CD14-positive monocyte (primary cell): ENCODE measurements around the gene SUGCT. TPM values are rescaled to one million over a fixed set of nuclear protein-coding genes. Genes with fewer than 3 reads are reported as not detected.

Experiments
- DNase-seq, 3 donors: peaks; one replicate each; pipeline ENCODE4 v3.0.0-alpha.2; 2011 to 2022
- H2AFZ ChIP-seq: 2 replicates; pipeline ENCODE4 v1.6.0; 2012; ENCODE audit warnings: mild to moderate bottlenecking, low read depth, low read length, inconsistent platforms; ENCODE audit not compliant: insufficient read depth, poor library complexity, severe bottlenecking
- H3K27ac ChIP-seq, 2 donors: 1 replicate in 1 of 2; 2 replicates in 1 of 2; pipeline ENCODE4 v1.5.1; 2012 to 2013; ENCODE audit warnings: low read length in 2 of 2, control low read depth in 1 of 2, inconsistent platforms in 1 of 2, low read depth in 1 of 2, mild to moderate bottlenecking in 1 of 2
- H3K27me3 ChIP-seq, 2 donors: one replicate each; pipeline versions ENCODE4 v1.6.0 to v1.6.1; 2011 to 2013; ENCODE audit warnings: low read length in 2 of 2; ENCODE audit not compliant: control insufficient read depth in 2 of 2, insufficient read depth in 2 of 2
- H3K36me3 ChIP-seq, 2 donors: replicated peaks in 1 of 2; 1 replicate in 1 of 2; 2 replicates in 1 of 2; pipeline versions ENCODE4 v1.5.1 to v1.6.1; 2012 to 2013; ENCODE audit warnings: low read length in 2 of 2, control low read depth in 1 of 2, inconsistent platforms in 1 of 2, mild to moderate bottlenecking in 1 of 2; ENCODE audit not compliant: insufficient read depth in 2 of 2, control insufficient read depth in 1 of 2
- H3K4me1 ChIP-seq, 2 donors: 1 replicate in 1 of 2; 2 replicates in 1 of 2; pipeline versions ENCODE4 v1.5.1 to v1.6.1; 2012 to 2013; ENCODE audit warnings: low read length in 2 of 2, control low read depth in 1 of 2, inconsistent platforms in 1 of 2, mild to moderate bottlenecking in 1 of 2, moderate library complexity in 1 of 2; ENCODE audit not compliant: insufficient read depth in 2 of 2, control insufficient read depth in 1 of 2
- H3K4me2 ChIP-seq: replicated peaks from 2 replicates; pipeline ENCODE3; 2012; ENCODE audit warnings: low read length, moderate library complexity, mild to moderate bottlenecking; ENCODE audit not compliant: poor library complexity, severe bottlenecking; ENCODE audit errors: extremely low read depth
- H3K4me3 ChIP-seq, 3 experiments: fragments of 200-600 bp in 1 of 3; sonication (generic) in 1 of 3; replicated peaks in 1 of 3; 1 replicate in 2 of 3; 2 replicates in 1 of 3; pipeline ENCODE4 v1.5.1; 2011 to 2013; ENCODE audit warnings: low read length in 3 of 3, mild to moderate bottlenecking in 3 of 3, control low read depth in 2 of 3, low read depth in 2 of 3, inconsistent platforms in 1 of 3, moderate library complexity in 1 of 3
- H3K79me2 ChIP-seq: 2 replicates; pipeline ENCODE4 v1.6.0; 2012; ENCODE audit warnings: mild to moderate bottlenecking, control low read depth, inconsistent platforms, low read length, moderate library complexity; ENCODE audit not compliant: insufficient read depth
- H3K9ac ChIP-seq: 2 replicates; pipeline ENCODE4 v1.6.0; 2017; ENCODE audit warnings: low read length, mild to moderate bottlenecking; ENCODE audit not compliant: insufficient read depth, poor library complexity, severe bottlenecking
- H3K9me3 ChIP-seq, 2 donors: replicated peaks in 1 of 2; 1 replicate in 1 of 2; 2 replicates in 1 of 2; pipeline versions ENCODE4 v1.5.1 to v1.6.1; 2012 to 2013; ENCODE audit warnings: low read length in 2 of 2, control low read depth in 1 of 2; ENCODE audit not compliant: control insufficient read depth in 1 of 2, insufficient read depth in 1 of 2
- H4K20me1 ChIP-seq: 2 replicates; pipeline ENCODE4 v1.6.0; 2012; ENCODE audit warnings: mild to moderate bottlenecking, low read length, control low read depth, moderate library complexity; ENCODE audit not compliant: insufficient read depth
- H3K27ac Mint-ChIP-seq, 7 donors: one replicate each; pipeline ENCODE4 v1.8.0; 2020; ENCODE audit warnings: mild to moderate bottlenecking in 7 of 7, mixed read lengths in 7 of 7, moderate library complexity in 6 of 7, inconsistent platforms in 2 of 7
- H3K27me3 Mint-ChIP-seq, 3 donors: one replicate each; pipeline ENCODE4 v1.8.0; 2021 to 2022; ENCODE audit warnings: low read depth in 3 of 3, mild to moderate bottlenecking in 3 of 3, mixed read lengths in 3 of 3, moderate library complexity in 3 of 3, inconsistent platforms in 1 of 3
- H3K36me3 Mint-ChIP-seq, 2 donors: one replicate each; pipeline ENCODE4 v1.8.0; 2020; ENCODE audit warnings: mixed read lengths in 2 of 2, inconsistent platforms in 1 of 2, mild to moderate bottlenecking in 1 of 2
- H3K4me1 Mint-ChIP-seq: one replicate; pipeline ENCODE4 v1.8.0; 2020; ENCODE audit warnings: mild to moderate bottlenecking, mixed read lengths
- H3K4me3 Mint-ChIP-seq, 2 donors: one replicate each; pipeline ENCODE4 v1.8.0; 2020; ENCODE audit warnings: mild to moderate bottlenecking in 2 of 2, mixed read lengths in 2 of 2, moderate library complexity in 1 of 2
- H3K9me3 Mint-ChIP-seq, 7 donors: one replicate each; pipeline ENCODE4 v1.8.0; 2020 to 2022; ENCODE audit warnings: mixed read lengths in 7 of 7, mild to moderate bottlenecking in 6 of 7, moderate library complexity in 6 of 7, inconsistent platforms in 2 of 7
- WGBS: methylation state at CpG from one replicate; pipeline ENCODE4 v1.1.5; 2013; ENCODE audit warnings: missing lambda C conversion rate; ENCODE audit not compliant: insufficient coverage; 5-methylcytosine and 5-hydroxymethylcytosine counted together
- intact Hi-C, 2 donors: fragments of 100-400 bp; cut with micrococcal nuclease; formaldehyde crosslinking; loops; one replicate each; pipeline versions ENCODE4 v1.15.0 to v1.15.1; 2023
- polyA plus RNA-seq, 3 donors: library from polyadenylated mRNA; depleted of rRNA in 1 of 3; unstranded in 2 of 3; stranded (reverse) in 1 of 3; fragments of 300-500 nt in 2 of 3; fragments of >200 nt in 1 of 3; fragmentation: Illumina TruSeq in 2 of 3; gene quantifications; 1 replicate in 2 of 3; 2 replicates in 1 of 3; pipeline ENCODE4 v1.2.3, GENCODE V29; 2012 to 2021
- TF ChIP-seq, protein P1 (sequence below): fragments of 200-600 bp; IDR thresholded peaks from one replicate; pipeline ENCODE4 v1.8.0; 2022; ENCODE audit warnings: antibody characterized with exemption, mild to moderate bottlenecking

Gene SUGCT
- polyA plus RNA-seq, 3 donors = not detected

DNA sequence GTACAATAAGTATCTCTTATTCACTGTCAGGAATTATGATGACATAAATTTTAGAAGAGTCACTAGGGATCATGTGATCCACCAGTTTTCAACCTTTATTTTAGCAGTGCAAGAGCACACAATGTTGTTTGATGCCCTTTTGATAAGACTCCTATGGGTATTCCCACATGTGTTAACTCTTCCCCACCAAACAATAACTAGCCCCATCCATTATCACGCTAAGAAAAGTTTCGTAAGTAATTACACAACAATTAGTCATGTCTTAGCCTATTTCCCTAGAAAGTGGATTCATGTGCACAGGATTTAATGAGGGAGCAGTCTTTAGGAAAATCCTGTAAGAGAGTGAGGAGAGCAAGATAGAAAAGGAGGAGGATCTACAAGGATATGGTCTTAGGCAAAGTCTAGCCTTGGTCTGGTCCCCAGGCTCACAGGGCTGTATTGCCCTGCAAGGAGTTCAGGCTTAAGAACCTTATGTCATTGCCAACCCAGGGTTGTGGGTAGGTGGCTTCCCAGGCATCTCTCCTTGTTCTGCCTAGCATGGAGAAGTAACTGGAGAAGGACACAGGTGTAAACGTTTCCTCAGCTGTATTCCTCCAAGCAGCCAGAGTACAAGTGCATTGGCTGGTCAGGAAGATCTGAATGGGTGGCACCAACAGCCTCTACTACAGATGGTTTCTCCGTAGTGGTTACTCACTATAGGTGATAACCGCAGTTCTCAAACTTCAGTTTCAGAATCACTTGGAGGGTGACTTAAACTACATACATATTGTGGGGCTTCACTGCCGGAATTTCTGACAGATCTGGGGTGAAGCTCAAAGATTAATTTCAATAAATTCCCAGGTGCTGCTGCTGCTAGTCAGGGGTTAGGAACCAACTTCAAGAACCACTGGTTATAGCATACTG is 574.5 kb downstream of the SUGCT start:
- WGBS = 83% methylated on average over 1 of the region's 6 CpGs

DNA sequence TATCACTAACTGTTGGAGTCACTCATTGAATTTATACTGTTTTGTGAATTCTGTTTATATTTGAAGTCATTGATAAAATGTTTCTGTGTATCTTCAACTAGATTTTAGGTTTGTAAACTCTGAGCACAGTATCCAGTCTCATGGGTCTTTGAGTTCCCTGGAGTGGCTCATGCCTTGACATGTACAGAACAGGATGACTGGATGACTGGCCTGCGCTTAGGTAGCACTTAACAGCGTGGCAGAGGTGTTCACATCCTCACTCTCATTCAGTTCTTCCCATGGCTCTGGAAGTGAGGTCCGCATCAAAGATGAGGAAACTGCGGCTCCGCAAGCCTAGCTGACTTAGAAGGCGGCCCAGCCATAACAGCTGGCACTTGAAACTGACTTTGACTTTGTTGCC is 576.9 kb downstream of the SUGCT start:
- intact Hi-C loops = no loop called here
- Mint-ChIP-seq H3K27ac (no peak overlapping the region), H3K27me3 (peaks cover 2 to 4% (median 2%) of the 10 kb centered on the region in 3 donors), H3K4me1 (no peaks in the 10 kb centered on the region), H3K9me3 (peaks cover 0 to 2% (median 0%) of the 10 kb centered on the region in 7 donors), H3K36me3 (no peaks in the 10 kb centered on the region), H3K4me3 (no peak overlapping the region)
- Histone ChIP-seq H3K79me2 (no peaks in the 10 kb centered on the region), H3K27ac (no peak overlapping the region), H3K27me3 (no peaks in the 10 kb centered on the region), H3K36me3 (no peaks in the 10 kb centered on the region), H2AFZ (no peak overlapping the region), H3K9ac (no peak overlapping the region), H3K4me3 (no peak overlapping the region), H3K4me1 (no peaks in the 10 kb centered on the region), H3K9me3 (no peaks in the 10 kb centered on the region), H4K20me1 (no peaks in the 10 kb centered on the region), H3K4me2 (no peak overlapping the region)
- 100% methylated on average over 2 of the region's 6 CpGs for WGBS
- DNase-seq = no peak
- TF ChIP-seq, protein P1, sequence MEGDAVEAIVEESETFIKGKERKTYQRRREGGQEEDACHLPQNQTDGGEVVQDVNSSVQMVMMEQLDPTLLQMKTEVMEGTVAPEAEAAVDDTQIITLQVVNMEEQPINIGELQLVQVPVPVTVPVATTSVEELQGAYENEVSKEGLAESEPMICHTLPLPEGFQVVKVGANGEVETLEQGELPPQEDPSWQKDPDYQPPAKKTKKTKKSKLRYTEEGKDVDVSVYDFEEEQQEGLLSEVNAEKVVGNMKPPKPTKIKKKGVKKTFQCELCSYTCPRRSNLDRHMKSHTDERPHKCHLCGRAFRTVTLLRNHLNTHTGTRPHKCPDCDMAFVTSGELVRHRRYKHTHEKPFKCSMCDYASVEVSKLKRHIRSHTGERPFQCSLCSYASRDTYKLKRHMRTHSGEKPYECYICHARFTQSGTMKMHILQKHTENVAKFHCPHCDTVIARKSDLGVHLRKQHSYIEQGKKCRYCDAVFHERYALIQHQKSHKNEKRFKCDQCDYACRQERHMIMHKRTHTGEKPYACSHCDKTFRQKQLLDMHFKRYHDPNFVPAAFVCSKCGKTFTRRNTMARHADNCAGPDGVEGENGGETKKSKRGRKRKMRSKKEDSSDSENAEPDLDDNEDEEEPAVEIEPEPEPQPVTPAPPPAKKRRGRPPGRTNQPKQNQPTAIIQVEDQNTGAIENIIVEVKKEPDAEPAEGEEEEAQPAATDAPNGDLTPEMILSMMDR = no peak

More for the DNA sequence above, 574.5 kb downstream of the SUGCT start:
- Mint-ChIP-seq H3K27me3 (peaks cover 0 to 2% (median 2%) of the 10 kb centered on the region in 3 donors), H3K27ac (no peak overlapping the region), H3K4me1 (no peaks in the 10 kb centered on the region), H3K36me3 (no peaks in the 10 kb centered on the region), H3K9me3 (peaks cover 0 to 7% (median 0%) of the 10 kb centered on the region in 7 donors), H3K4me3 (no peak overlapping the region)
- H3K4me1 ChIP-seq = no peaks in the 10 kb centered on the region
- no peak overlapping the region for H3K27ac ChIP-seq
- H4K20me1 ChIP-seq = no peaks in the 10 kb centered on the region
- no peak overlapping the region for H2AFZ ChIP-seq
- no peak overlapping the region for H3K9ac ChIP-seq
- no peaks in the 10 kb centered on the region for H3K36me3 ChIP-seq
- TF ChIP-seq, protein P1 = no peak
- H3K79me2 ChIP-seq = no peaks in the 10 kb centered on the region
- no peaks in the 10 kb centered on the region for H3K9me3 ChIP-seq
- no peak overlapping the region for H3K4me2 ChIP-seq
- H3K27me3 ChIP-seq = no peaks in the 10 kb centered on the region
- DNase-seq = no peak
- intact Hi-C loops = no loop called here
- no peak overlapping the region for H3K4me3 ChIP-seq
